Measurements from ENCODE around the gene ENOX1.

DNA sequence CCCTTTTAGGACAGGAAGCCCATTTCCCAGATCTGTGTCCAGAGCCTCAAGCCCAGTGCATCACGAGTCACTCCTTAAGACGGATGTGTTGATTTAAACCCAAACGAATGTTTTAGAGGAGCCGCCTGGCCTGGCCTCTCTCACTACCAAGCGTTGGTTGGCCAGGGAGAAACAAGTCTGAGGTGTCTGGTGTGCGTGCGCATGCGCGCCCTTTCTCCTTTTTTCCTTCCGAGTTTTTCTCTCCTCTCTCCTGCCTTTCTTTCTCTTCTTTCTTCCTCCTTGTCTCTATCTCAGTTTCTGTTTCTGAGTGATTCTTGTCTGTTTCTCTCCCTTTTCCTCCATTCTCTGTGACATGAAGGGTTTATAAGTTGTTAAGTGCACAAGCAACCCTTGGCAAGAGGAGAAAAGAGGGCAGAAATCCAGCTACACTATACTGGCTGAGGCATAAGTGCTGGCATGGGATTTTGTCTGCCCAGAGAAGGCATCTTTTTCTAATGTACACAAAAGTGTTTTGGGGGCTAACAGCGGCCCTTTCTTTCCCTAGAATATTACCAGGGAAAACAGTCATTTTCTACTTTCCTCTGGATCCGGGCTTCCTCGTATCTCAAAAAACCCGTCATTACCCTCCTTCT, 592.9 kb downstream of the ENOX1 start:
- TF ChIP-seq EZH2 (IDR thresholded peaks at IDR 0.05) (no peak), POLR2AphosphoS5 (IDR thresholded peaks at IDR 0.05; ENCODE audit: borderline replicate concordance, low read depth, low read length) (no peak), FOXP2 (optimal IDR thresholded peaks at IDR 0.05; ENCODE audit: control extremely low read depth, extremely low read length, insufficient read depth) (no peak)

All from SK-N-MC (cell line).